GM12874 (cell line): ENCODE data around the gene RNASE9.

ENCODE experiments used
- TF ChIP-seq, protein P1 (sequence below): IDR thresholded peaks from 2 replicates; pipeline ENCODE4 v1.5.1; 2011; ENCODE audit warnings: low read depth, mild to moderate bottlenecking, control low read depth, low read length, moderate library complexity; ENCODE audit not compliant: insufficient read depth

Gene RNASE9

GRCh38 chr14:20603813-20604690, 43.2 kb upstream of the RNASE9 start:
- TF ChIP-seq, protein P1, sequence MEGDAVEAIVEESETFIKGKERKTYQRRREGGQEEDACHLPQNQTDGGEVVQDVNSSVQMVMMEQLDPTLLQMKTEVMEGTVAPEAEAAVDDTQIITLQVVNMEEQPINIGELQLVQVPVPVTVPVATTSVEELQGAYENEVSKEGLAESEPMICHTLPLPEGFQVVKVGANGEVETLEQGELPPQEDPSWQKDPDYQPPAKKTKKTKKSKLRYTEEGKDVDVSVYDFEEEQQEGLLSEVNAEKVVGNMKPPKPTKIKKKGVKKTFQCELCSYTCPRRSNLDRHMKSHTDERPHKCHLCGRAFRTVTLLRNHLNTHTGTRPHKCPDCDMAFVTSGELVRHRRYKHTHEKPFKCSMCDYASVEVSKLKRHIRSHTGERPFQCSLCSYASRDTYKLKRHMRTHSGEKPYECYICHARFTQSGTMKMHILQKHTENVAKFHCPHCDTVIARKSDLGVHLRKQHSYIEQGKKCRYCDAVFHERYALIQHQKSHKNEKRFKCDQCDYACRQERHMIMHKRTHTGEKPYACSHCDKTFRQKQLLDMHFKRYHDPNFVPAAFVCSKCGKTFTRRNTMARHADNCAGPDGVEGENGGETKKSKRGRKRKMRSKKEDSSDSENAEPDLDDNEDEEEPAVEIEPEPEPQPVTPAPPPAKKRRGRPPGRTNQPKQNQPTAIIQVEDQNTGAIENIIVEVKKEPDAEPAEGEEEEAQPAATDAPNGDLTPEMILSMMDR = no peak

GRCh38 chr14:20602583-20602982, 41.7 kb upstream of the RNASE9 start:
- TF ChIP-seq, protein P1 = no peak

- TF ChIP-seq, protein P1 = no peak
Observed at GRCh38 chr14:20601522-20601921, 40.7 kb upstream of the RNASE9 start.

GRCh38 chr14:20597108-20597507, 36.3 kb upstream of the RNASE9 start:
- TF ChIP-seq, protein P1 = no peak

DNA sequence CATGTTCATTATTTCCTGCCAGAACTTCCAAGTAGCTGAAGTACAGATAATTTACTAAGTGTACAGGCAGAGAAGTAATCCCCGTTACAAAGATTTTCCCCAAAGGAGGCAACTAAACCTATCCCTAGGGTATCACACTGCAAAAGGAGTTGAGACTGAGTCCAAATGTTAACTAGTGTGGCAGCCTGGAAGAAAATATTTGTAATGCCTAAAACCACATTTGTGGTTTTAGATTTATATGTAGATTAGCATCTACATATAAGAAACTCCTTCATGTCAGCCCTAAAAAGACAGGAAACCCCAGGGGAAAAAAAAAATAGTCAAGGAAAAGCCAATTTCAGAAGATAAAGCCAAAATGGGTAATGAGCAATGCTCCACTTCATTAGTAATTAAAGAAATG, 31.7 kb upstream of the RNASE9 start:
- TF ChIP-seq, protein P1 = no peak

GRCh38 chr14:20591235-20591634, 30.4 kb upstream of the RNASE9 start, which contains the start of gene RNASE12:
RNASE12 (minus strand) TSS chr14:20591376; CDS start chr14:20590723, 653 bp downstream.
- TF ChIP-seq, protein P1 = no peak

- TF ChIP-seq, protein P1 = no peak
Observed at GRCh38 chr14:20587489-20588154, 26.8 kb upstream of the RNASE9 start, which contains the start of gene RNASE11. RNASE11 (minus strand) TSS chr14:20588001.
